Skin epidermis (tissue), 12 donors: Measurements from ENCODE around the gene ZNFX1.
A peak's percentile ranks its signal among the peaks of the same experiment; 100 is the strongest.

Experiments used
- H3K27ac ChIP-seq, 21 experiments: fragments of 200-600 bp; sonication (generic) in 11 of 21; one replicate each; pipeline ENCODE4 v1.5.0; 2020; ENCODE audit warnings: mild to moderate bottlenecking in 3 of 21, inconsistent platforms in 2 of 21, moderate library complexity in 2 of 21
- H3K4me3 ChIP-seq, 7 experiments: fragments of 200-600 bp; sonication (generic) in 2 of 7; one replicate each; pipeline ENCODE4 v1.5.0; 2020; ENCODE audit warnings: inconsistent platforms in 2 of 7, mild to moderate bottlenecking in 2 of 7, moderate library complexity in 1 of 7

Gene ZNFX1

GRCh38 chr20:49281059-49281912 is 3.4 kb upstream of the ZNFX1 start:
- H3K4me3 ChIP-seq = peak overlapping the region in 2 of 7 experiments; percentile 4 to 57
- peak overlapping the region in 4 of 21 experiments; percentile 10 to 21 (median 20) for H3K27ac ChIP-seq

GRCh38 chr20:49280463-49281058 is 2.7 kb upstream of the ZNFX1 start:
- peak overlapping the region; percentile 57 to 96 (median 83) for H3K4me3 ChIP-seq
- peak overlapping the region in 4 of 21 experiments; percentile 18 to 99 (median 21) for H3K27ac ChIP-seq

GRCh38 chr20:49279677-49280462 is 2.0 kb upstream of the ZNFX1 start:
- H3K4me3 ChIP-seq = peak overlapping the region; percentile 57 to 96 (median 83)
- peak overlapping the region in 18 of 21 experiments; percentile 94 to 100 (median 98) for H3K27ac ChIP-seq

- Histone ChIP-seq H3K4me3 (peak overlapping the region; percentile 57 to 96 (median 83)), H3K27ac (peak overlapping the region; percentile 50 to 100 (median 98))
Measured at GRCh38 chr20:49278818-49279676, 1.2 kb upstream of the ZNFX1 start.

- H3K4me3 ChIP-seq = peak overlapping the region; percentile 57 to 96 (median 83)
- H3K27ac ChIP-seq = peak overlapping the region; percentile 90 to 100 (median 98)
Measured at GRCh38 chr20:49277786-49278035, 146 bp downstream of the ZNFX1 start.

- peak overlapping the region; percentile 90 to 100 (median 98) for H3K27ac ChIP-seq
- H3K4me3 ChIP-seq = peak overlapping the region; percentile 57 to 96 (median 83)
Measured at GRCh38 chr20:49276961-49277785, 684 bp downstream of the ZNFX1 start.

- peak overlapping the region in 20 of 21 experiments; percentile 92 to 100 (median 98) for H3K27ac ChIP-seq
- H3K4me3 ChIP-seq = peak overlapping the region; percentile 57 to 96 (median 83)
Measured at GRCh38 chr20:49276161-49276960, 1.5 kb downstream of the ZNFX1 start.

- H3K27ac ChIP-seq = peak overlapping the region in 11 of 21 experiments; percentile 97 to 100 (median 98)
Measured at GRCh38 chr20:49275636-49276035, 2.2 kb downstream of the ZNFX1 start.

GRCh38 chr20:49275216-49275615 is 2.6 kb downstream of the ZNFX1 start:
- no peak overlapping the region for H3K4me3 ChIP-seq
- peak overlapping the region in 6 of 21 experiments; percentile 98 to 100 (median 98) for H3K27ac ChIP-seq

More at GRCh38 chr20:49275636-49276035, 2.2 kb downstream of the ZNFX1 start:
- H3K4me3 ChIP-seq = peak overlapping the region in 1 of 7 experiments; percentile 57

GRCh38 chr20:49273696-49274277 is 4.1 kb downstream of the ZNFX1 start:
- Histone ChIP-seq H3K27ac (no peak overlapping the region), H3K4me3 (no peak overlapping the region)

- no peak overlapping the region for H3K27ac ChIP-seq
- no peak overlapping the region for H3K4me3 ChIP-seq
Measured at GRCh38 chr20:49272654-49273053, 5.2 kb downstream of the ZNFX1 start.

- Histone ChIP-seq H3K4me3 (no peak overlapping the region), H3K27ac (no peak overlapping the region)
Measured at GRCh38 chr20:49270736-49271135, 7.1 kb downstream of the ZNFX1 start.

- H3K27ac ChIP-seq = peak overlapping the region in 2 of 21 experiments; percentile 28 to 43
Measured at GRCh38 chr20:49270177-49270576, 7.7 kb downstream of the ZNFX1 start.

GRCh38 chr20:49268600-49269365 is 9.1 kb downstream of the ZNFX1 start:
- Histone ChIP-seq H3K27ac (no peak overlapping the region), H3K4me3 (no peak overlapping the region)

More at GRCh38 chr20:49270177-49270576, 7.7 kb downstream of the ZNFX1 start:
- no peak overlapping the region for H3K4me3 ChIP-seq

GRCh38 chr20:49267327-49267726 is 10.5 kb downstream of the ZNFX1 start:
- H3K4me3 ChIP-seq = peak overlapping the region in 1 of 7 experiments; percentile 4
- peak overlapping the region in 4 of 21 experiments; percentile 14 to 57 (median 42) for H3K27ac ChIP-seq

GRCh38 chr20:49262444-49262843 is 15.4 kb downstream of the ZNFX1 start:
- Histone ChIP-seq H3K27ac (no peak overlapping the region), H3K4me3 (no peak overlapping the region)
